Measurements from ENCODE around the gene ZSCAN26.

The ZSCAN26 gene

GRCh38 chr6:28266962-28267694 is at the start of gene ZSCAN26:
TSS of gene ZSCAN26 (plus strand) at chr6:28267143. CDS start at chr6:28271920, 4,777 bp downstream.
- peak; percentile 90 for DNase-seq

GRCh38 chr6:28217890-28218289 is 49.1 kb upstream of the ZSCAN26 start:
- no peak for DNase-seq

DNA sequence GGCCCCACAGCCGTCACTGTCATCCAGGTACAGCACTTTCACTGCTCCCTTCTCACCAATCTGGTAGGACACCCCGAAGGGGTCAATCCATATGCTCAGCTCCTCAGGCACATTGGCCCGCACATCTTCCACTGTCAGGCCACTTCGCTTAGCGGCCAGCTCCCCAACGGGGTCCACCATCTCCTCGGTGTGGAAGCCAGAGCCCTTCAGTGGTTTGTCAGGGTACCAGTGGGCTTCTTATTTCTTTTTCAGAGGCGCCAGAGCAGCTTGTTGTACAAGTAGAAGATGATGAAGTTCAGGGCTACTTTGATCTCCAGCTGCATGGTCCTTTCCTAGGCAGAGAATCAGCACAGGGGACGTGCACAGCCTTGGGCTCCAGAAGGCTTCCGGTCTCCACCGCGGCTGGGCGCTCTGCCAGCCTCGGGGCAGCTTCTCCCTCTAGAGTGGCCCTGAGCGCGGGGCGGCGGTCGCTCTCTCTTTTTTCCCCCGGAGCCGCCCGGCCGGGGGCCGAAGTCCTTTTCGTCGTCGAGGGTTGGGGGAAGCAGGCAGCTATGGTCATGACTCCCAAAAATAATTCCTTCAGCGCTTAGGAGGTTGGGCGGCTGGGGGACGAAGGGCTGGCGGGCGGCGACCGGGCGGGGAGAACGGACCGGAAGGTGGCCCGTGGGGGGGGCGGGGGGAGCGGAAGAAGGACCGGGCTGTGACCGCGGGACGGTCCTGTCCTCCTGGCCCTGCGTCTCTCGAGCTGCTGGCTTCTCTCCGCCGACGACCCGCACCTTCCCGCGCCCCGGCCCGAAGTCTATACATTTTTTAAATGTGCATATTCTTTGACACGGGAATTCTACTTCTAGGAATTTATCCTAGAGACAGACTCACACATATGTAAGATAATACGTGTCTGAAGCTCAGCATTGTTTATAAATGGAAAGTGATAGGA is 48.4 kb upstream of the ZSCAN26 start:
- DNase-seq: peak; percentile 21

- DNase-seq: no peak
Measured at GRCh38 chr6:28220257-28221133, 46.4 kb upstream of the ZSCAN26 start.

- DNase-seq: no peak
Measured at GRCh38 chr6:28224131-28225055, 42.5 kb upstream of the ZSCAN26 start.

- peak; percentile 58 for DNase-seq
Measured at GRCh38 chr6:28225056-28225834, 41.7 kb upstream of the ZSCAN26 start, which contains the start of gene ZSCAN9. TSS of gene ZSCAN9 (plus strand) at chr6:28225275. CDS start at chr6:28227085, 1,810 bp downstream.

DNA sequence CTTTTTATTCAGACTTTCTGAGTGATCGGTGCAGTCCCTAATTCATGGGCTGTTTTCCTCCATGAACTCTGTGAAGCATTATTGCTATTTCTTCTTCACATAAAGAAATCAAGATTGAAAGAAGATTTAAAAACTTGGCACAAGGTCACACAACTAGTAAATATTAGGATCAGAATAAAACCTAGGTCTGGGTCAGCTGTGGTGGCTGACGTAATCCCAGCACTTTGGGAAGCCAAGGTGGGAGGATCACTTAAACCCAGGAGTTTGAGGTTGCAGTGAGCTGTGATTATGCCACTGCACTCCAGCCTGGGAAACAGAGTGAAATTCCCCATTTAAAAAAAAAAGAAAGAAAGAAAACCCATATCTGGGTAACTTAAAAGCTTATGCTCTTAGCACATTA is 40.5 kb upstream of the ZSCAN26 start:
- no peak for DNase-seq

DNA sequence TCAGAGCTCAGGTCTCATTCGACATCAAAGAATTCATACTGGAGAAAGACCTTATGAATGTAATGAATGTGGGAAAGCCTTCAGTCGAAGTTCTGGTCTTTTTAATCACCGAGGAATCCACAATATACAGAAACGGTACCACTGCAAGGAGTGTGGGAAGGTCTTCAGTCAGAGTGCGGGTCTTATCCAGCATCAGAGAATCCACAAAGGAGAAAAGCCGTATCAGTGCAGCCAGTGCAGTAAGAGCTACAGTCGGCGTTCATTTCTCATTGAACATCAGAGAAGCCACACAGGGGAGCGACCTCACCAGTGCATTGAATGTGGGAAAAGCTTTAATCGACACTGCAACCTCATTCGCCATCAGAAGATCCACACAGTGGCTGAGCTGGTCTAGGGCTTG is 34.2 kb upstream of the ZSCAN26 start:
- DNase-seq: no peak

DNA sequence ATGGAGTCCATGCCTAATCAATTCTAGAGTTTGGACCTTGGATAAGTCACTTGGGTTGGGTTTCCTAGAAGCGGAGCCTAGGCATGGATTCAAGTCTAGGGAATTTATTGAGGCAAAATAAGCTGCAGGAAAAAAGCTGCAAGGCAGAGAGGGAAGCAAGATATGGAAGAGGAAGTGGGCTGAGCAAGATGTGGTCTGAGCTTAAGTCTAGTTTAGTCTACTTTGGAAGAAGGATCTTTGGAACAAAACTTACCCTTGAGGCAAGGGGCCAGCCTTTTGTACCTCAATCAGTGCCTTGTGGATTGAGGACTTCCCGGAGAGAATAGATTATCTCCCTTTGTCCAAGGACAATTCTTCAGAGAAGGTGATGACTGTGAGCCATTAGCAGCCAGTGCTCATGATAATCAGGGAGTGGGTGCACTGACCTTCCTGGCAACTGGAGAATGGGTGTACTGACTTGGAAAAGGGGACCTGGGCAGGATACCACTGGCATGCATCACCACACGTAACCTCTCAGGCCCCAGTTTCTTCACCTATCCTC is 31.0 kb upstream of the ZSCAN26 start:
- no peak for DNase-seq

- no peak for DNase-seq
Measured at GRCh38 chr6:28239636-28240035, 27.3 kb upstream of the ZSCAN26 start.

GRCh38 chr6:28240471-28240870 is 26.5 kb upstream of the ZSCAN26 start:
- DNase-seq: no peak

GRCh38 chr6:28243946-28244345 is 23.0 kb upstream of the ZSCAN26 start:
- DNase-seq: no peak

- no peak for DNase-seq
Measured at GRCh38 chr6:28245206-28245941, 21.6 kb upstream of the ZSCAN26 start.

DNA sequence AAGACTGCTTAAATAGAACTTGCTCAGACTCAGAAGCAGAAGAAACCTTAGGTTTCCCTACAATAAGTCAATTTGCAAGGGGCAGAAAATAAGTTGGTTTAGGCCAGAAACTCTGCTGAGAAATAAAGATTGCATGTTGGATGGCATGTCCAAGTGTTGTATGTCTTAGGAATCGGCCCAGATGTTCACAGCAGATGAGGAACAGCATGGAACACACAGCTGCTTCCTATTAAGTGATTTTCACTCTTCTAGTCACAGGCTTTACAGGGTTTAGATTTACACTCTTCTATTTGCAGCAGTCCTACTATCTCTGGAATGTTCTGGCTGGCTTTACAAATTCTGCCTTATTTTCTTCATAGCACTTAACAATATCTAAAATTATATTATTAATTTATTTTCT is 18.0 kb upstream of the ZSCAN26 start:
- no peak for DNase-seq

DNA sequence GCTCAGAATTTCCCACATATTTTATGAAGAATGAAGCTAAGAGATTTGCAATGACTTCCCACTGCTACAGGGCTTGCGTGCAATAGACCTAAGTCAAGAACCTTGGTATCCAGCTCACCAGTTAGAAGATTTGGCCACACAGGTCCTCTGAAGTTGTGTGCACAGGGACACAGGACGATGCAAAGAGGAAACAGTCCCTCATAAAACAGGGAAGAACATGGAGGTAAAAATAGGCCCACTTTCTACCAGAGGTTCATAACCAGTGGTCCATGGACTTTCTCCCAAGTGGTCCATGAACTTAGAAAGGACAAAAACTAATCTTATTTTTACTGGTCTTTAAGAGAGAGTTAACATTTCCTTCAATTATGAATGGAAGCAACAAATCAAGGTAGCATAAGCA is 16.2 kb upstream of the ZSCAN26 start:
- DNase-seq: no peak

DNA sequence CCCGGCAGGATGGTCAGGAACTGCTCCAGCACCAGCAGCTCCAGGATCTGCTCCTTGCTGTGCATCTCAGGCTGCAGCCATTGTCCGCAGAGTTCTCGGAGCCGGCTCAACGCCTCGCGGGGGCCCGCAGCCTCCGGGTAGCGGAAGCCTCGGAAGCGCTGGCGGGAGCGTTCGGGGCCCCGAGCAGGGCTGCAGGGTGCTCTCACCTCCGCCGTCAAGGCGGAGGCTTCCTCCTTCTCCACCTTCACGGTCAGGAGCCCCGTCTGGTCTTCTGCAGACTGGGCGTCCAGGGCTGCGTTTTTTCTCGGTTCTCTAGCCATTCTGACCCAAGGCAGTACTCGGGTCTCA is 15.3 kb upstream of the ZSCAN26 start:
- DNase-seq: no peak

DNA sequence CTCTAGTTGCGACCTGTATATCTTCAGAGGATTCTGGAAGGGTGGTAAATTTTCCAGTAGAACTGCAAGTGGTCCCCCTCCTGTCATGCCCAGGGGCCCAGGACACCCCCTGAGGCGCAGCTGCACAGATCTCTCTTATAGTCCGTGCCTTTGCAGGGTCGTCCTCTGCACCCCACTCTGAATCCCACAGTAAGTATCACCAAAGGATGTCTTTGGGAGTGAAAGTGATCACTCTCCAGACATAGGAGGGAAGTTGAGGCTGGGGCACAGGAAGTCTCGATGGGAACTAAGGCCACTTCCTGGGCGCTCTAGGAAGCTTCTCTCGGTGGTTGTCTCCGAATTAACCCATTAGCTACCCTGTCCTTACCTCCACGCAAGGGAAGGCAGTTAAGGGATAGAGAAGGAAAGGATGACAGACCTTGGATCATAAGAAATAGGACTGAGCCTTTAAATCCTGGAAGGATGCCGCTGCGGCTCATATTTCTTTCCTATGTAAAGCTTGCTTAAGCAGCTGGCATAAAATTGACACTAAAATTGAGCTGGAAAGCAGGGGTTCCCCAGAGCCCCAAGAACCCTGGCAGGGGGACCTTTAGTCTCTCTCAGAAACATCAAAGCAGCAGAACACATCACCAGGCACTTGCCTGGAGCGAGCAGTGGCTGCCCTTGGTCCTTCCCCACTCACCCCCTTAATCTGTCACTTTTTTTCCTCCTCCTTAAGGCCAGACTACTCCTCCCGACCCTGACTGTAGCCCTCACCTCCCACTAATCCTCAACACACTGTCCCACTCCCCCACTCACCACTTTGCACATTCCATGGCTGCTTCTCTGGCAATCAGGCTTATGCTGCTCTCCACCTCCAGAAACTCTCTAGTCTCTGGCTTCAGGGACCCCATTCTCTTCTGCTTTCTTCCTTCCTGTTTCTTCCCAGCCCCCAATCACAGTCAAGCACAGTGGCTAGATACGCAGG is 14.7 kb upstream of the ZSCAN26 start, which contains the start of gene ZKSCAN4:
TSS of gene ZKSCAN4 (minus strand) at position 261 of the 967 bp plus-strand sequence. CDS start 289 bp downstream, outside the sequence.
- peak; percentile 88 for DNase-seq

- no peak for DNase-seq
Measured at GRCh38 chr6:28254121-28254519, 12.8 kb upstream of the ZSCAN26 start.

GRCh38 chr6:28257042-28257441 is 9.9 kb upstream of the ZSCAN26 start:
- no peak for DNase-seq

Measured in CD4-positive, alpha-beta T cell treated with Interleukin-12 subunit alpha and Interleukin-12 subunit beta, for 1 hour (primary cell).